Activated CD4-positive, alpha-beta memory T cell treated with anti-CD3 and anti-CD28 coated beads, Interleukin-2, amount 10 ng/mL, durations not matched to agents 7 days and 5 days (primary cell): ENCODE data around the gene PI4KB. TPM values are rescaled to one million over a fixed set of nuclear protein-coding genes. Genes with fewer than 3 reads are reported as not detected.

Experiments used
- CTCF ChIA-PET: fragments of 350-600 bp; sonication (Branson Sonifier 250); formaldehyde crosslinking; loops from one replicate; lab custom pipeline; 2021; ENCODE audit warnings: antibody characterized with exemption, inconsistent platforms; lab: Charles Lee
- POLR2A ChIA-PET: fragments of 350-600 bp; sonication (Branson Sonifier 250); formaldehyde crosslinking; loops from one replicate; lab custom pipeline; 2021; ENCODE audit warnings: antibody characterized with exemption; lab: Charles Lee
- DNase-seq: peaks from one replicate; pipeline ENCODE4 v3.0.0-alpha.2; 2020
- H3K27ac Mint-ChIP-seq: one replicate; pipeline ENCODE4 v1.8.0; 2021; ENCODE audit warnings: mild to moderate bottlenecking, mixed read lengths
- H3K27me3 Mint-ChIP-seq: one replicate; pipeline ENCODE4 v1.8.0; 2021; ENCODE audit warnings: mixed read lengths
- H3K36me3 Mint-ChIP-seq: one replicate; pipeline ENCODE4 v1.8.0; 2021; ENCODE audit warnings: low read depth, mixed read lengths
- H3K4me1 Mint-ChIP-seq: one replicate; pipeline ENCODE4 v1.8.0; 2021; ENCODE audit warnings: mixed read lengths
- H3K4me3 Mint-ChIP-seq: one replicate; pipeline ENCODE4 v1.8.0; 2021; ENCODE audit warnings: mild to moderate bottlenecking, mixed read lengths
- H3K9me3 Mint-ChIP-seq: one replicate; pipeline ENCODE4 v1.8.0; 2021; ENCODE audit warnings: mixed read lengths
- total RNA-seq, 2 experiments: library from RNA; stranded (reverse); gene quantifications; one replicate each; pipeline ENCODE4 v1.2.3, GENCODE V29; 2021

The PI4KB gene
- total RNA-seq, 2 experiments from 2014 or later, result 71.2 to 72.9 TPM

- no peaks in the 10 kb centered on the region for H3K9me3 Mint-ChIP-seq
- no peak for DNase-seq
- ChIA-PET POLR2A (interaction anchor here (0.6 to 3.6 kb wide), 6 partner anchors 9 to 48 kb away, joined by 3 to 18 read pairs (median 6); partner anchors contain the start of gene ZNF687), CTCF (interaction anchor here (1.0 to 1.1 kb wide), 2 partner anchors 8 to 48 kb away, joined by 3 to 4 read pairs; no protein-coding TSS in a partner anchor)
- H3K36me3 Mint-ChIP-seq, result peaks cover 59% of the 10 kb centered on the region
- H3K4me3 Mint-ChIP-seq, result no peak overlapping the region
- H3K27ac Mint-ChIP-seq, result peak overlapping the region; percentile 31
- H3K27me3 Mint-ChIP-seq, result no peaks in the 10 kb centered on the region
- H3K4me1 Mint-ChIP-seq, result peaks cover 4% of the 10 kb centered on the region
Observed at GRCh38 chr1:151292207-151293030, 34.8 kb downstream of the PI4KB start.

- Mint-ChIP-seq H3K36me3 (peaks cover 71% of the 10 kb centered on the region), H3K27ac (no peak overlapping the region), H3K4me1 (peaks cover 6% of the 10 kb centered on the region), H3K9me3 (no peaks in the 10 kb centered on the region), H3K4me3 (no peak overlapping the region), H3K27me3 (no peaks in the 10 kb centered on the region)
- DNase-seq, result no peak
- CTCF ChIA-PET, result no interaction called here
- POLR2A ChIA-PET, result no interaction called here
Observed at GRCh38 chr1:151290709-151291303, 36.4 kb downstream of the PI4KB start.

GRCh38 chr1:151289991-151290708 is 37.1 kb downstream of the PI4KB start:
- ChIA-PET CTCF (no interaction called here), POLR2A (no interaction called here)
- H3K9me3 Mint-ChIP-seq, result no peaks in the 10 kb centered on the region
- H3K36me3 Mint-ChIP-seq, result peaks cover 70% of the 10 kb centered on the region
- no peaks in the 10 kb centered on the region for H3K27me3 Mint-ChIP-seq
- H3K27ac Mint-ChIP-seq, result peak overlapping the region; percentile 35
- no peak for DNase-seq
- H3K4me3 Mint-ChIP-seq, result no peak overlapping the region
- H3K4me1 Mint-ChIP-seq, result peaks cover 6% of the 10 kb centered on the region

GRCh38 chr1:151289080-151289935 is 37.9 kb downstream of the PI4KB start:
- H3K27ac Mint-ChIP-seq, result no peak overlapping the region
- POLR2A ChIA-PET, result interaction anchor here (1.2 kb wide), 1 partner anchor 22 kb away, joined by 3 read pairs; no protein-coding TSS in a partner anchor
- H3K4me3 Mint-ChIP-seq, result no peak overlapping the region

GRCh38 chr1:151288502-151288901 is 38.7 kb downstream of the PI4KB start:
- Mint-ChIP-seq H3K36me3 (peaks cover 64% of the 10 kb centered on the region), H3K4me3 (no peak overlapping the region), H3K9me3 (no peaks in the 10 kb centered on the region), H3K27ac (no peak overlapping the region), H3K27me3 (no peaks in the 10 kb centered on the region), H3K4me1 (peaks cover 17% of the 10 kb centered on the region)
- no peak for DNase-seq
- ChIA-PET CTCF (no interaction called here), POLR2A (interaction anchor here (1.2 kb wide), 1 partner anchor 23 kb away, joined by 3 read pairs; no protein-coding TSS in a partner anchor)

More at GRCh38 chr1:151289080-151289935, 37.9 kb downstream of the PI4KB start:
- CTCF ChIA-PET, result no interaction called here
- Mint-ChIP-seq H3K9me3 (no peaks in the 10 kb centered on the region), H3K36me3 (peaks cover 67% of the 10 kb centered on the region), H3K27me3 (no peaks in the 10 kb centered on the region), H3K4me1 (peaks cover 9% of the 10 kb centered on the region)
- no peak for DNase-seq

- Mint-ChIP-seq H3K36me3 (peaks cover 61% of the 10 kb centered on the region), H3K9me3 (no peaks in the 10 kb centered on the region), H3K4me3 (no peak overlapping the region), H3K27ac (no peak overlapping the region), H3K27me3 (no peaks in the 10 kb centered on the region), H3K4me1 (peaks cover 22% of the 10 kb centered on the region)
- CTCF ChIA-PET, result no interaction called here
- POLR2A ChIA-PET, result interaction anchor here (1.2 kb wide), 1 partner anchor 24 kb away, joined by 3 read pairs; no protein-coding TSS in a partner anchor
- DNase-seq, result no peak
Observed at GRCh38 chr1:151287767-151288500, 39.3 kb downstream of the PI4KB start.

DNA sequence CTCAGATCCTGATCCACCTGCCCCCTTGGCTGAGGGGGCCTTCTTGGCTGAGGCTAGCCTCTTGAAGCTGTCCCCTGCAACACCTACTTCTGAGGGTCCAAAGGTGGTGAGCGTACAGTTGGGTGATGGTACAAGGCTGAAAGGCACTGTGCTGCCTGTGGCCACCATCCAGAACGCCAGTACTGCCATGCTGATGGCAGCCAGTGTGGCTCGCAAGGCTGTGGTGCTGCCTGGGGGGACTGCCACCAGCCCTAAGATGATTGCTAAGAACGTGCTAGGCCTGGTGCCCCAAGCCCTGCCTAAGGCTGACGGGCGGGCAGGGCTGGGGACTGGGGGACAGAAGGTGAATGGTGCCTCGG is 39.9 kb downstream of the PI4KB start:
- CTCF ChIA-PET, result no interaction called here

DNA sequence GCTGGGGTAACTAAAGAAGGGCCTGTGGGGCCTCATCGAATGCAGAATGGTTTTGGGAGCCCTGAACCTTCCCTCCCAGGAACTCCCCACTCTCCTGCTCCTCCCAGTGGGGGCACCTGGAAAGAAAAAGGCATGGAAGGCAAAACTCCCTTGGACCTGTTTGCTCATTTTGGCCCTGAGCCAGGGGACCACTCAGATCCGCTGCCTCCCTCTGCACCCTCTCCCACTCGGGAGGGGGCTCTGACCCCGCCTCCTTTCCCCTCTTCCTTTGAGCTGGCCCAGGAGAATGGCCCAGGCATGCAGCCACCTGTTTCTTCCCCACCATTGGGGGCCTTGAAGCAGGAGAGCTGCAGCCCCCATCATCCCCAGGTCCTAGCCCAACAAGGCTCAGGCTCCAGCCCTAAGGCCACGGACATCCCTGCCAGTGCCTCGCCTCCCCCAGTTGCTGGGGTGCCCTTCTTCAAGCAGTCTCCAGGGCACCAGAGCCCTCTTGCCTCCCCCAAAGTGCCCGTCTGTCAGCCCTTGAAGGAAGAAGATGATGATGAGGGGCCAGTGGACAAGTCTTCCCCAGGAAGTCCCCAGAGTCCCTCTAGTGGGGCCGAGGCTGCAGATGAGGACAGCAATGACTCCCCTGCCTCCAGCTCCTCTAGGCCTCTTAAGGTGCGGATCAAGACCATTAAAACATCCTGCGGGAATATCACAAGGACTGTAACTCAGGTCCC is 40.4 kb downstream of the PI4KB start:
- no peaks in the 10 kb centered on the region for H3K27me3 Mint-ChIP-seq
- H3K27ac Mint-ChIP-seq, result no peak overlapping the region
- no peak overlapping the region for H3K4me3 Mint-ChIP-seq
- peaks cover 56% of the 10 kb centered on the region for H3K36me3 Mint-ChIP-seq
- no peak for DNase-seq
- ChIA-PET POLR2A (no interaction called here), CTCF (no interaction called here)
- peaks cover 23% of the 10 kb centered on the region for H3K4me1 Mint-ChIP-seq
- no peaks in the 10 kb centered on the region for H3K9me3 Mint-ChIP-seq

More for the DNA sequence above, 39.9 kb downstream of the PI4KB start:
- Mint-ChIP-seq H3K4me3 (no peak overlapping the region), H3K27me3 (no peaks in the 10 kb centered on the region), H3K4me1 (peaks cover 23% of the 10 kb centered on the region), H3K9me3 (no peaks in the 10 kb centered on the region), H3K27ac (no peak overlapping the region), H3K36me3 (peaks cover 57% of the 10 kb centered on the region)
- DNase-seq, result no peak
- POLR2A ChIA-PET, result no interaction called here

- peak overlapping the region; percentile 95 for H3K4me3 Mint-ChIP-seq
- H3K4me1 Mint-ChIP-seq, result peaks cover 32% of the 10 kb centered on the region
- no peaks in the 10 kb centered on the region for H3K9me3 Mint-ChIP-seq
- H3K27me3 Mint-ChIP-seq, result no peaks in the 10 kb centered on the region
- ChIA-PET POLR2A (interaction anchor here (0.8 to 1.9 kb wide), 12 partner anchors 8 to 87 kb away, joined by 3 to 12 read pairs (median 6); partner anchors contain the start of gene PI4KB), CTCF (interaction anchor here (0.7 to 3.1 kb wide), 4 partner anchors 11 to 57 kb away, joined by 3 to 9 read pairs (median 4); no protein-coding TSS in a partner anchor)
- peak overlapping the region; percentile 85 for H3K27ac Mint-ChIP-seq
- DNase-seq, result no peak
- H3K36me3 Mint-ChIP-seq, result peaks cover 40% of the 10 kb centered on the region
Observed at GRCh38 chr1:151284013-151284577, 43.1 kb downstream of the PI4KB start.

DNA sequence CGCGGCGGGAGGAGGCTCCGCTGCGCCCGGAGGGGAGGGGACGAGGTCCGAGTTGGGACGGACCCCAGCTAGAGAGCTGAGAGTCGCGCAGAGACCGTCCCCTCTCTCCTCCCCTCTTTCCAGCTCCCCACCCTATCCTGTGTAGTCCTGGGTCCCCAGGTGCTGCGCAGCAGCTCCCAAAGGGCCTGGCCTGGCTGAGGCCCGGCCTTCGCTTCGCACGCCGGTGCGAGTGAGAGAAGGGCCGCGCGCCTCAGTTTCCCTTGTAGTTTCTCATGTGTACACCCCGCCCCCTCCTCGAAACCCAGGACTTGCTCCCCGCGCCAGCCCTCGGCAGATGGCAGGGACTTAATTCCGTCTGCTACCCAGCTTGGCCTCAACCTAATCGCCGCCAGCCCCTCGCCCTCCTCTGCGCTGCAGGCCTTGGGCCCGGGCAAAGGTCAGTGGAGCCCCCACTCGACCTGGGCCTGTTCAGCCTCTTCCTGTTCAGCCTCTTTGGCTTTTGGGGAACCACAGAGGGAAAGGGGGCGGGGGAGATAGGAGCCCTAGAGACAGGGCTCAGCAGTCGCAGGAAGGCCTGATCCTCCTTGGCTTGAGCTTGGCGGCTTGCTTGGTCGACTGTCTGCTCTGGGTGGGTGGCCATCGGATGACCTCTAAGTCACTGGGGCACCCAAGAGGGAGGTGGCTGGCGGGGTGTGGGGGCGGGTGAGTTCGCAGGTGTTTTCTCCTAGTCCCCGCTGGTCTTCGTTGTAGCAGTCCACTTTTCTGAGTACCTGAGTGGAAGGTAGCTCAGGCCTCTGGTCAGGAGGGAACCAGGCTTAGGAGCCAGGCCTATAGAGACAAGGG is 44.1 kb downstream of the PI4KB start:
- Mint-ChIP-seq H3K27ac (peak overlapping the region; percentile 85), H3K36me3 (peaks cover 30% of the 10 kb centered on the region), H3K4me3 (peak overlapping the region; percentile 95), H3K4me1 (peaks cover 31% of the 10 kb centered on the region), H3K9me3 (no peaks in the 10 kb centered on the region), H3K27me3 (no peaks in the 10 kb centered on the region)
- CTCF ChIA-PET, result interaction anchor here (0.8 to 3.1 kb wide), 5 partner anchors 18 to 116 kb away, joined by 3 to 9 read pairs (median 7); partner anchors contain the start of genes PSMB4 and PSMD4
- DNase-seq, result peak; percentile 35
- POLR2A ChIA-PET, result interaction anchor here (0.7 to 3.4 kb wide), 16 partner anchors 9 to 93 kb away, joined by 3 to 38 read pairs (median 6); partner anchors contain the start of genes PI4KB, PIP5K1A, PSMD4 and VPS72
